HepG2 (cell line): Measurements from ENCODE around the gene WNT16. TPM values are rescaled to one million over a fixed set of nuclear protein-coding genes. Genes with fewer than 3 reads are reported as not detected.

Experiments used
- ATAC-seq: fragments of 200-7000 bp; cut with Tn5 transposase; 3 replicates; pipeline ENCODE4 v1.9.1; 2020; ENCODE audit warnings: mild to moderate bottlenecking, moderate library complexity
- BruUV-seq: library from RNA; stranded (reverse); fragments of 400-500 nt; replicated peaks from 2 replicates; lab custom pipeline; 2021; lab: Mats Ljungman, UMichigan
- CTCF ChIA-PET: fragments of 300-600 bp; formaldehyde crosslinking; extraction: SDS; loops from one replicate; lab custom pipeline; 2021; ENCODE audit warnings: low total read pairs, inconsistent platforms, low intra/inter-chr PET ratio; lab: Yijun Ruan, JAX
- POLR2A ChIA-PET: fragments of 350-600 bp; sonication (Branson Sonifier 250); formaldehyde crosslinking; loops from one replicate; lab custom pipeline; 2020; ENCODE audit warnings: antibody characterized with exemption, inconsistent platforms; lab: Yijun Ruan, JAX
- DNase-seq: peaks from one replicate; pipeline ENCODE4 v3.0.0-alpha.2; 2015; ENCODE audit warnings: low spot score
- FAIRE-seq: peaks from 3 replicates; lab custom pipeline; 2011; peaks lifted over from hg19 to GRCh38; lab: Jason Lieb, UNC
- H2AFZ ChIP-seq: one replicate; pipeline ENCODE4 v1.6.1; 2011; ENCODE audit warnings: low read length, inconsistent platforms
- H3K27ac ChIP-seq: fragments of 300-600 bp; 3 replicates; pipeline ENCODE4 v1.8.0; 2011; ENCODE audit warnings: mixed run types, mild to moderate bottlenecking, mixed read lengths, low read length, inconsistent platforms; ENCODE audit not compliant: insufficient read depth; ENCODE audit errors: extremely low read length
- H3K27me3 ChIP-seq, 2 experiments: fragments of 200-600 bp in 1 of 2; 2 replicates in 1 of 2; 3 replicates in 1 of 2; pipeline versions ENCODE4 v1.6.0 to v1.8.0; 2011; ENCODE audit warnings: low read length in 2 of 2, mild to moderate bottlenecking in 2 of 2, moderate library complexity in 2 of 2, inconsistent platforms in 1 of 2; ENCODE audit not compliant: insufficient read depth in 2 of 2, control insufficient read depth in 1 of 2
- H3K36me3 ChIP-seq, 2 experiments: fragments of 200-600 bp in 1 of 2; replicated peaks in 1 of 2; 2 replicates in 1 of 2; 3 replicates in 1 of 2; pipeline versions ENCODE4 v1.5.1 to v1.8.0; 2011; ENCODE audit warnings: low read length in 2 of 2, inconsistent platforms in 1 of 2; ENCODE audit not compliant: insufficient read depth in 2 of 2, control insufficient read depth in 1 of 2
- H3K4me1 ChIP-seq: 2 replicates; pipeline ENCODE4 v1.5.1; 2012; ENCODE audit warnings: low read length, inconsistent platforms; ENCODE audit not compliant: insufficient read depth
- H3K4me2 ChIP-seq: 2 replicates; pipeline ENCODE4 v1.6.0; 2011; ENCODE audit warnings: low read depth, low read length, inconsistent platforms
- H3K4me3 ChIP-seq, 3 experiments: fragments of 200-600 bp in 1 of 3; sonication (generic), shearing (Covaris generic) in 1 of 3; replicated peaks in 1 of 3; 2 replicates each; pipeline ENCODE4 v1.5.1; 2011 to 2016; ENCODE audit warnings: low read length in 3 of 3, inconsistent platforms in 2 of 3, low read depth in 2 of 3, mild to moderate bottlenecking in 2 of 3, control low read depth in 1 of 3, mixed read lengths in 1 of 3; ENCODE audit not compliant: insufficient read depth in 1 of 3
- H3K79me2 ChIP-seq: one replicate; pipeline ENCODE4 v1.6.1; 2011; ENCODE audit warnings: low read length, inconsistent platforms; ENCODE audit not compliant: insufficient read depth
- H3K9ac ChIP-seq: 2 replicates; pipeline ENCODE4 v1.6.0; 2011; ENCODE audit warnings: mild to moderate bottlenecking, low read depth, low read length, inconsistent platforms; ENCODE audit not compliant: insufficient read depth
- H3K9me3 ChIP-seq: 2 replicates; pipeline ENCODE4 v1.5.1; 2012; ENCODE audit warnings: mild to moderate bottlenecking, low read length
- H4K20me1 ChIP-seq: 2 replicates; pipeline ENCODE4 v1.6.0; 2011; ENCODE audit warnings: inconsistent platforms, mild to moderate bottlenecking, low read length, moderate library complexity; ENCODE audit not compliant: insufficient read depth
- CBX2 ChIP-seq, 2 experiments: fragments of 200-600 bp in 1 of 2; sonication (generic); formaldehyde crosslinking in 1 of 2; IDR thresholded peaks; 2 replicates each; pipeline versions ENCODE4 v1.7.0 to v1.8.1; 2018 to 2022; ENCODE audit warnings: low read depth in 2 of 2, low read length in 1 of 2, mild to moderate bottlenecking in 1 of 2, missing genetic modification reagents in 1 of 2
- HNF1A ChIP-seq, 2 experiments: sonication (generic) in 1 of 2; formaldehyde crosslinking in 1 of 2; IDR thresholded peaks; 2 replicates each; pipeline versions ENCODE4 v1.4.0 to v1.6.1; 2016 to 2020; ENCODE audit warnings: borderline replicate concordance in 1 of 2, low read depth in 1 of 2, mild to moderate bottlenecking in 1 of 2, missing genetic modification reagents in 1 of 2
- WGBS: methylation state at CpG from one replicate; pipeline ENCODE4 v1.1.6; 2017; ENCODE audit warnings: low lambda C conversion rate; 5-methylcytosine and 5-hydroxymethylcytosine counted together
- in situ Hi-C: cut with HindIII; loops from 2 replicates; pipeline ENCODE4 v1.10.0; 2017; ENCODE audit warnings: low pct_unique_long_range_greater_than_20kb; ENCODE audit not compliant: extremely low pct_ligation_motif_present
- intact Hi-C: fragments of 100-400 bp; cut with micrococcal nuclease; formaldehyde crosslinking; loops from one replicate; pipeline ENCODE4 v1.10.0; 2022; ENCODE audit not compliant: unreplicated experiment
- polyA plus RNA-seq, 8 experiments: library from polyadenylated mRNA; depleted of rRNA in 3 of 8; stranded (reverse) in 7 of 8; unstranded in 1 of 8; fragments of >200 nt; fragmentation: Illumina TruSeq in 4 of 8; extraction: Trizol in 4 of 8; gene quantifications; 2 replicates each; pipeline versions ENCODE4 v1.2.1 to v1.2.3, GENCODE V29; 2011 to 2016; ENCODE audit warnings: low read depth in 4 of 8, missing spikeins in 1 of 8, mixed read lengths in 1 of 8; ENCODE audit not compliant: insufficient read depth in 1 of 8
- total RNA-seq, 5 experiments: library from RNA; depleted of rRNA; stranded (reverse); fragments of >200 nt; fragmentation: Illumina TruSeq; extraction: Trizol; gene quantifications; 2 replicates each; pipeline ENCODE4 v1.2.3, GENCODE V29; 2016; ENCODE audit warnings: low read depth in 1 of 5

The WNT16 gene
- total and polyA plus RNA-seq, 2 of the 13 experiments (the other 11 are each of a cell fraction or from before 2014, with no cell fraction given), result not detected

GRCh38 chr7:121334376-121334775 lies 5.6 kb downstream of the WNT16 start:
- H3K36me3 ChIP-seq, result no peaks in the 10 kb centered on the region
- no peaks in the 10 kb centered on the region for H3K9me3 ChIP-seq
- TF ChIP-seq HNF1A (IDR thresholded peaks at IDR 0.05; ENCODE audit: low read depth) (no peak), HNF1A (CRISPR knock-in tag; IDR thresholded peaks at IDR 0.05; ENCODE audit: borderline replicate concordance) (no peak), CBX2 (IDR thresholded peaks at IDR 0.05; ENCODE audit: low read depth, low read length) (0 out of 2 replicates have a peak, but pooled peaks have one; percentile 2), CBX2 (CRISPR knock-in tag; IDR thresholded peaks at IDR 0.05; ENCODE audit: low read depth) (no peak)
- TF ChIP-seq, all 625 proteins: peak for 1
- peaks cover 2 to 42% of the 10 kb centered on the region in 2 experiments; a peak in 3 of 5 replicates for H3K27me3 ChIP-seq
- H3K4me1 ChIP-seq, result peaks cover 4% of the 10 kb centered on the region; the same call in 1 of the 2 replicates
- H4K20me1 ChIP-seq, result no peaks in the 10 kb centered on the region
- CTCF ChIA-PET, result no interaction called here
- H3K4me2 ChIP-seq, result no peak overlapping the region
- no peak overlapping the region for H2AFZ ChIP-seq
- DNase-seq (no peak), ATAC-seq (no peak), FAIRE-seq (no peak)
- intact Hi-C loops (no loop called here), in situ Hi-C loops (no loop called here)
- POLR2A ChIA-PET, result no interaction called here
- no peaks in the 10 kb centered on the region for H3K79me2 ChIP-seq
- WGBS, result 49% methylated on average over 4 of the region's 4 CpGs
- no peak overlapping the region for H3K9ac ChIP-seq
- H3K4me3 ChIP-seq, result no peak overlapping the region
- H3K27ac ChIP-seq, result no peak overlapping the region
- BruUV-seq, result no TSS peak
